Smooth muscle cell (in vitro differentiated cells): ENCODE measurements around the gene PDE10A. TPM values are rescaled to one million over a fixed set of nuclear protein-coding genes. Genes with fewer than 3 reads are reported as not detected.
"Not testable (repeated sequence)": the region's sequence is repeated elsewhere in the genome, so short reads cannot be mapped to it uniquely, and the experiment has no call there.

Source experiments
- DNase-seq: peaks from one replicate; lab custom pipeline; 2025; ENCODE audit not compliant: unreplicated experiment; lab: John Stamatoyannopoulos, UW
- H2AFZ ChIP-seq: fragments of 200-600 bp; sonication (generic); 2 replicates; pipeline ENCODE4 v1.6.0; 2016; ENCODE audit warnings: antibody characterized with exemption, low read depth, mild to moderate bottlenecking
- H3F3A ChIP-seq: fragments of 200-600 bp; sonication (generic); 2 replicates; pipeline ENCODE4 v1.6.0; 2017; ENCODE audit warnings: antibody characterized with exemption, low read depth
- H3K27ac ChIP-seq: fragments of 200-600 bp; sonication (generic); 2 replicates; pipeline ENCODE4 v1.5.1; 2016; ENCODE audit warnings: low read depth, mild to moderate bottlenecking
- H3K27me3 ChIP-seq: fragments of 200-600 bp; sonication (generic); 2 replicates; pipeline ENCODE4 v1.6.1; 2016; ENCODE audit warnings: low read depth, mild to moderate bottlenecking
- H3K36me3 ChIP-seq: fragments of 200-600 bp; sonication (generic); 2 replicates; pipeline ENCODE4 v1.5.1; 2016; ENCODE audit warnings: low read depth
- H3K4me1 ChIP-seq: fragments of 200-600 bp; sonication (generic); 2 replicates; pipeline ENCODE4 v1.5.1; 2016; ENCODE audit warnings: low read depth
- H3K4me2 ChIP-seq: fragments of 200-600 bp; sonication (generic); 2 replicates; pipeline ENCODE4 v1.6.0; 2016; ENCODE audit warnings: mild to moderate bottlenecking
- H3K4me3 ChIP-seq: fragments of 200-600 bp; sonication (generic); 2 replicates; pipeline ENCODE4 v1.5.1; 2016; ENCODE audit warnings: mild to moderate bottlenecking
- H3K79me2 ChIP-seq: fragments of 200-600 bp; sonication (generic); 2 replicates; pipeline ENCODE4 v1.6.0; 2016; ENCODE audit warnings: low read depth, mild to moderate bottlenecking
- H3K9ac ChIP-seq: fragments of 200-600 bp; sonication (generic); 2 replicates; pipeline ENCODE4 v1.6.0; 2016; ENCODE audit warnings: low read depth
- H3K9me3 ChIP-seq: fragments of 200-600 bp; sonication (generic); replicated peaks from 2 replicates; pipeline ENCODE4 v1.5.1; 2016; ENCODE audit warnings: low read depth
- H4K20me1 ChIP-seq: fragments of 200-600 bp; sonication (generic); 2 replicates; pipeline ENCODE4 v1.6.0; 2016; ENCODE audit warnings: low read depth
- CTCF ChIP-seq: fragments of 200-600 bp; sonication (generic); IDR thresholded peaks from 2 replicates; pipeline ENCODE4 v1.5.1; 2017; ENCODE audit warnings: borderline replicate concordance, mild to moderate bottlenecking, antibody characterized with exemption; ENCODE audit not compliant: insufficient read depth, poor library complexity, severe bottlenecking
- WGBS: methylation state at CpG from one replicate; pipeline ENCODE4 v1.1.7; 2016; ENCODE audit warnings: low lambda C conversion rate; 5-methylcytosine and 5-hydroxymethylcytosine counted together
- polyA plus RNA-seq: library from polyadenylated mRNA; unstranded; fragments of >200 nt; fragmentation: Nextera tagmentation; extraction: Ambion mirVana; gene quantifications from 2 replicates; pipeline ENCODE4 v1.2.1, GENCODE V29; 2016
- total RNA-seq: library from RNA; depleted of rRNA; stranded (reverse); fragments of >200 nt; gene quantifications from 2 replicates; pipeline ENCODE4 v1.2.3, GENCODE V29; 2014

PDE10A gene
- total and polyA plus RNA-seq, 2 experiments from 2014 or later = 2.0 to 5.6 TPM

- H3K9me3 ChIP-seq = no peaks in the 10 kb centered on the region
- no peak overlapping the region for H2AFZ ChIP-seq
- H3K27me3 ChIP-seq = no peaks in the 10 kb centered on the region
- no peaks in the 10 kb centered on the region for H4K20me1 ChIP-seq
- H3K79me2 ChIP-seq = no peaks in the 10 kb centered on the region
- no peak for DNase-seq
- no peaks in the 10 kb centered on the region for H3F3A ChIP-seq
- no peak overlapping the region for H3K27ac ChIP-seq
- H3K9ac ChIP-seq = no peak overlapping the region
- 63% methylated on average over 3 of the region's 3 CpGs for WGBS
- no peak for TF ChIP-seq CTCF
- H3K4me1 ChIP-seq = no peaks in the 10 kb centered on the region
- H3K4me3 ChIP-seq = no peak overlapping the region
- H3K36me3 ChIP-seq = no peaks in the 10 kb centered on the region
- H3K4me2 ChIP-seq = no peak overlapping the region
Observed at GRCh38 chr6:165599121-165599520, 63.9 kb downstream of the PDE10A start.

DNA sequence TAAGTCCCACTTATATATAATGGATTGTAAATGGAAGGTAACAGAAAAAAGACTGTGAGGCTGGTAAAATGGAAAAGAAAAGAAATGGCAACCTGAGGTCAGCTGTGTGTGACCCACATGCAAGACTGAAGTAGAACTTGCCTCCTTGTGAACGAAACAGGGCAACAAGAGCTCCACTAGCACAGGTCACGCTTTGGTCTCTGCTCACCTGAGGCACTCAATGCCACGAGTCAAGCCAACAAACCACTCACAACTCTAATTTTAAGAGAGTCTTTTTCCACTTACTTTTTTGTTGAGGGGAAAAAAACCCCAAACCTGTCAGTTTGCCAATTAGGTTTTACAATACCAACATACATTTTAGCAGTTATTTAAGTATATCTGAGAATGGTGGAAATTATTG lies 65.2 kb downstream of the PDE10A start:
- H3K36me3 ChIP-seq = no peaks in the 10 kb centered on the region
- no peaks in the 10 kb centered on the region for H3K27me3 ChIP-seq
- H3K4me2 ChIP-seq = no peak overlapping the region
- H3K27ac ChIP-seq = no peak overlapping the region
- no peaks in the 10 kb centered on the region for H4K20me1 ChIP-seq
- no peak for DNase-seq
- TF ChIP-seq CTCF = no peak
- no peak overlapping the region for H3K4me3 ChIP-seq
- 86% methylated on average over 3 of the region's 3 CpGs for WGBS
- no peaks in the 10 kb centered on the region for H3K4me1 ChIP-seq
- H2AFZ ChIP-seq = no peak overlapping the region
- H3F3A ChIP-seq = no peaks in the 10 kb centered on the region
- H3K9ac ChIP-seq = no peak overlapping the region
- H3K79me2 ChIP-seq = no peaks in the 10 kb centered on the region
- H3K9me3 ChIP-seq = no peaks in the 10 kb centered on the region

DNA sequence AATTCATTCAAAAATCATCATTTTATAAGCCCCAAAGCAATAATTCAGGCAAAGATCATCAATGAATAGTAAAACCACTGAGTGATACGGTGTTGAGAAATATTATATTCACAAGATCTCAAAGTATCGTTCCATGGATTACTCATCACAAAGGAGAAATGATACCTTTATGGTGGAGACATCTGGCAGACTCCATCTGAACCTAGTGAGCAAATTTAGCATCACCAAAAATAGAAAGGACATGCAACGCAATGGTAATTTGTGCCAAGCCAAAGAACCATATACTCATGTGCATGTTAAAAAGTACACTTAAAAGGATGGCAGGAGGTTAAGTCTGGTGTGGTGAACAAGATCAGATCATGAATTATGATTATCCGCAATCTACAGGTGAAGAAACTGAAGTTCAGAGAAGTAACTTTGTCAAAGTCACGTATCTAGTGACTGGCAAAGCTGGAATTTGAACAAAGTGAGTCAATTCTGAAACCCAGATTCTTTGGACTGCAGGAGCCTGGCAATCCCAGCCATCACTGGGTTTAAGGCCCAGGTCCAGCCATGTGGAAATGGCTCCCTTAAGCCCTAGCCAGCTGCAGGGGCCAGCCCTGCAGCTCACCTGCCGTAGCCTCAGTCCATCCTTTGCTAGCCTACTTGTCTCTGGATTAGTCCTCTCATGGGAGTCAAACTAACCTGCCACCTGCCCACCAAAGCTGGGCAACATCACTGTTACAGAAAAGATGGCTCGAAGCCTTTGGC lies 68.3 kb downstream of the PDE10A start:
- Histone ChIP-seq H3K79me2 (no peaks in the 10 kb centered on the region), H3K9me3 (no peaks in the 10 kb centered on the region), H3K9ac (no peak overlapping the region), H2AFZ (no peak overlapping the region), H3K4me3 (no peak overlapping the region), H3K27ac (no peak overlapping the region), H3K4me1 (no peaks in the 10 kb centered on the region), H4K20me1 (no peaks in the 10 kb centered on the region), H3K4me2 (no peak overlapping the region), H3K27me3 (no peaks in the 10 kb centered on the region), H3F3A (no peaks in the 10 kb centered on the region), H3K36me3 (no peaks in the 10 kb centered on the region)
- 75% methylated on average over 7 of the region's 7 CpGs for WGBS
- no peak for TF ChIP-seq CTCF
- DNase-seq = no peak

DNA sequence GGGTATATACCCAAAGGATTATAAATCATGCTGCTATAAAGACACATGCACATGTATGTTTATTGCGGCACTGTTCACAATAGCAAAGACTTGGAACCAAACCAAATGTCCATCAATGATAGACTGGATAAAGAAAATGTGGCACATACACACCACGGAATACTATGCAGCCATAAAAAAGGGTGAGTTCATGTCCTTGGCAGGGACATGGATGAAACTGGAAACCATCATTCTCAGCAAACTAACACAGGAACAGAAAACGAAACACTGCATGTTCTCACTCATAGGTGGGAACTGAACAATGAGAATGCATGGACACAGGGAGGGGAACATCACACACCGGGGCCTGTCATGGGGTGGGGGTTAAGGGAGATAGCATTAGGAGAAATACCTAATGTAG lies 70.1 kb downstream of the PDE10A start:
- H4K20me1 ChIP-seq, H3F3A ChIP-seq, DNase-seq, H2AFZ ChIP-seq, H3K27me3 ChIP-seq, H3K79me2 ChIP-seq, H3K36me3 ChIP-seq, H3K9ac ChIP-seq, H3K27ac ChIP-seq, H3K4me3 ChIP-seq, H3K9me3 ChIP-seq, H3K4me1 ChIP-seq, H3K4me2 ChIP-seq: not testable (repeated sequence)
- WGBS = 93% methylated on average over 4 of the region's 4 CpGs
